Memory B cell (primary cell): ENCODE data around the gene HAAO.

Experiments
- ATAC-seq: fragments of 150-1000 bp; cut with Tn5 transposase; 2 replicates; pipeline ENCODE4 v1.10.0; 2021; ENCODE audit warnings: low read depth, mild to moderate bottlenecking, moderate library complexity
- DNase-seq, 2 donors: peaks; one replicate each; pipeline ENCODE4 v3.0.0; 2022; ENCODE audit warnings: low spot score in 2 of 2
- H3K27ac Mint-ChIP-seq: one replicate; pipeline ENCODE4 v1.8.0; 2022; ENCODE audit warnings: mild to moderate bottlenecking, moderate library complexity, mixed read lengths
- H3K27me3 Mint-ChIP-seq: one replicate; pipeline ENCODE4 v1.8.0; 2022; ENCODE audit warnings: mixed read lengths
- H3K36me3 Mint-ChIP-seq: one replicate; pipeline ENCODE4 v1.8.0; 2022; ENCODE audit warnings: mild to moderate bottlenecking, mixed read lengths
- H3K4me1 Mint-ChIP-seq: one replicate; pipeline ENCODE4 v1.8.0; 2022; ENCODE audit warnings: mixed read lengths
- H3K4me3 Mint-ChIP-seq: one replicate; pipeline ENCODE4 v1.8.0; 2022; ENCODE audit warnings: mild to moderate bottlenecking, moderate library complexity, mixed read lengths
- H3K9me3 Mint-ChIP-seq: one replicate; pipeline ENCODE4 v1.8.0; 2022; ENCODE audit warnings: mixed read lengths

Gene HAAO

GRCh38 chr2:42775810-42776209 is 16.6 kb downstream of the HAAO start:
- no peak for ATAC-seq
- Mint-ChIP-seq H3K27ac (no peak overlapping the region), H3K27me3 (no peaks in the 10 kb centered on the region), H3K9me3 (peaks cover 2% of the 10 kb centered on the region), H3K36me3 (peaks cover 2% of the 10 kb centered on the region), H3K4me1 (peaks cover 5% of the 10 kb centered on the region), H3K4me3 (peak overlapping the region; percentile 29)
- no peak for DNase-seq

GRCh38 chr2:42775186-42775585 is 17.2 kb downstream of the HAAO start:
- H3K4me3 Mint-ChIP-seq = peak overlapping the region; percentile 29
- peak overlapping the region; percentile 81 for H3K27ac Mint-ChIP-seq
- peaks cover 2% of the 10 kb centered on the region for H3K9me3 Mint-ChIP-seq
- peaks cover 2% of the 10 kb centered on the region for H3K36me3 Mint-ChIP-seq
- H3K27me3 Mint-ChIP-seq = no peaks in the 10 kb centered on the region
- peak; percentile 35 for ATAC-seq
- DNase-seq = no peak
- peaks cover 8% of the 10 kb centered on the region for H3K4me1 Mint-ChIP-seq

GRCh38 chr2:42771546-42772153 is 20.7 kb downstream of the HAAO start:
- no peak for ATAC-seq
- no peak overlapping the region for H3K4me3 Mint-ChIP-seq
- DNase-seq = no peak

GRCh38 chr2:42770288-42771131 is 21.9 kb downstream of the HAAO start:
- H3K9me3 Mint-ChIP-seq = no peaks in the 10 kb centered on the region
- DNase-seq (no peak), ATAC-seq (peak; percentile 78)
- no peak overlapping the region for H3K27ac Mint-ChIP-seq
- no peaks in the 10 kb centered on the region for H3K36me3 Mint-ChIP-seq
- peaks cover 8% of the 10 kb centered on the region for H3K4me1 Mint-ChIP-seq
- H3K4me3 Mint-ChIP-seq = peak overlapping the region; percentile 11
- H3K27me3 Mint-ChIP-seq = no peaks in the 10 kb centered on the region

More at GRCh38 chr2:42771546-42772153, 20.7 kb downstream of the HAAO start:
- H3K27me3 Mint-ChIP-seq = no peaks in the 10 kb centered on the region
- H3K4me1 Mint-ChIP-seq = peaks cover 8% of the 10 kb centered on the region
- no peaks in the 10 kb centered on the region for H3K9me3 Mint-ChIP-seq
- no peaks in the 10 kb centered on the region for H3K36me3 Mint-ChIP-seq
- H3K27ac Mint-ChIP-seq = no peak overlapping the region

- no peaks in the 10 kb centered on the region for H3K9me3 Mint-ChIP-seq
- H3K4me1 Mint-ChIP-seq = peaks cover 4% of the 10 kb centered on the region
- no peaks in the 10 kb centered on the region for H3K27me3 Mint-ChIP-seq
- peak overlapping the region; percentile 33 for H3K27ac Mint-ChIP-seq
- DNase-seq = no peak
- no peak overlapping the region for H3K4me3 Mint-ChIP-seq
- ATAC-seq = no peak
- no peaks in the 10 kb centered on the region for H3K36me3 Mint-ChIP-seq
Observed at GRCh38 chr2:42769583-42770287, 22.6 kb downstream of the HAAO start.

- DNase-seq = no peak
- Mint-ChIP-seq H3K27me3 (no peaks in the 10 kb centered on the region), H3K36me3 (no peaks in the 10 kb centered on the region), H3K9me3 (no peaks in the 10 kb centered on the region), H3K27ac (peak overlapping the region; percentile 33), H3K4me3 (no peak overlapping the region), H3K4me1 (peaks cover 4% of the 10 kb centered on the region)
- ATAC-seq = no peak
Observed at GRCh38 chr2:42768706-42769256, 23.6 kb downstream of the HAAO start.

GRCh38 chr2:42767899-42768705 is 24.3 kb downstream of the HAAO start:
- Mint-ChIP-seq H3K4me1 (peaks cover 7% of the 10 kb centered on the region), H3K27ac (peak overlapping the region; percentile 60)
- ATAC-seq = no peak

GRCh38 chr2:42767080-42767898 is 25.1 kb downstream of the HAAO start:
- H3K27me3 Mint-ChIP-seq = no peaks in the 10 kb centered on the region
- H3K27ac Mint-ChIP-seq = peak overlapping the region; percentile 21
- peaks cover 7% of the 10 kb centered on the region for H3K4me1 Mint-ChIP-seq
- H3K4me3 Mint-ChIP-seq = no peak overlapping the region
- DNase-seq (no peak), ATAC-seq (no peak)
- H3K36me3 Mint-ChIP-seq = no peaks in the 10 kb centered on the region
- no peaks in the 10 kb centered on the region for H3K9me3 Mint-ChIP-seq

More at GRCh38 chr2:42767899-42768705, 24.3 kb downstream of the HAAO start:
- no peaks in the 10 kb centered on the region for H3K9me3 Mint-ChIP-seq
- no peak overlapping the region for H3K4me3 Mint-ChIP-seq
- no peaks in the 10 kb centered on the region for H3K36me3 Mint-ChIP-seq
- DNase-seq = no peak
- H3K27me3 Mint-ChIP-seq = no peaks in the 10 kb centered on the region

GRCh38 chr2:42765686-42766085 is 26.7 kb downstream of the HAAO start:
- Mint-ChIP-seq H3K27ac (no peak overlapping the region), H3K9me3 (no peaks in the 10 kb centered on the region), H3K4me3 (no peak overlapping the region), H3K27me3 (no peaks in the 10 kb centered on the region), H3K36me3 (peaks cover 4% of the 10 kb centered on the region), H3K4me1 (peaks cover 4% of the 10 kb centered on the region)
- no peak for ATAC-seq
- no peak for DNase-seq

GRCh38 chr2:42764901-42765300 is 27.5 kb downstream of the HAAO start:
- Mint-ChIP-seq H3K4me3 (no peak overlapping the region), H3K36me3 (peaks cover 7% of the 10 kb centered on the region), H3K27me3 (no peaks in the 10 kb centered on the region), H3K4me1 (peaks cover 3% of the 10 kb centered on the region), H3K27ac (no peak overlapping the region), H3K9me3 (no peaks in the 10 kb centered on the region)
- ATAC-seq (no peak), DNase-seq (no peak)

- H3K27me3 Mint-ChIP-seq = no peaks in the 10 kb centered on the region
- no peak within 1 kb of the TSS for H3K27ac Mint-ChIP-seq
- no peaks in the 10 kb centered on the region for H3K9me3 Mint-ChIP-seq
- DNase-seq (no peak), ATAC-seq (no peak)
- H3K36me3 Mint-ChIP-seq = peaks cover 9% of the 10 kb centered on the region
- peaks cover 3% of the 10 kb centered on the region for H3K4me1 Mint-ChIP-seq
- no peak within 1 kb of the TSS for H3K4me3 Mint-ChIP-seq
Observed at GRCh38 chr2:42764096-42764495, 28.3 kb downstream of the HAAO start, which contains the start of gene OXER1. TSS of gene OXER1 (minus strand) at chr2:42764135. CDS start at chr2:42764062, 73 bp downstream.

GRCh38 chr2:42762823-42763804 is 29.3 kb downstream of the HAAO start:
- H3K4me1 Mint-ChIP-seq = peaks cover 3% of the 10 kb centered on the region
- H3K27me3 Mint-ChIP-seq = no peaks in the 10 kb centered on the region
- no peak overlapping the region for H3K4me3 Mint-ChIP-seq
- no peak overlapping the region for H3K27ac Mint-ChIP-seq
- DNase-seq (no peak), ATAC-seq (no peak)
- H3K9me3 Mint-ChIP-seq = no peaks in the 10 kb centered on the region
- H3K36me3 Mint-ChIP-seq = peaks cover 12% of the 10 kb centered on the region
